ENCODE data around the gene CSKMT. TPM values are rescaled to one million over a fixed set of nuclear protein-coding genes. Genes with fewer than 3 reads are reported as not detected.

Gene CSKMT
- total RNA-seq, 3 donors from 2014 or later: 11.6 to 18.6 (median 13.3) TPM

GRCh38 chr11:62665599-62666258 lies 617 bp downstream of the CSKMT start:
- ATAC-seq: peak; percentile 53
- TF ChIP-seq CTCF (IDR thresholded peaks at IDR 0.05): no peak
- no peaks in the 10 kb centered on the region for H3K36me3 ChIP-seq (ENCODE audit: low read depth)
- H3K4me1 ChIP-seq (ENCODE audit: low read depth): peaks cover 32% of the 10 kb centered on the region
- DNase-seq: peak; percentile 63 to 81 (median 74)
- intact Hi-C loops (cut with DNase I, micrococcal nuclease): no loop called here
- no peaks in the 10 kb centered on the region for H3K9me3 ChIP-seq
- H3K4me3 ChIP-seq: peak overlapping the region; percentile 56

- Histone ChIP-seq H3K9me3 (no peaks in the 10 kb centered on the region), H3K4me1 (ENCODE audit: low read depth) (peaks cover 35% of the 10 kb centered on the region), H3K4me3 (peak overlapping the region; percentile 56), H3K36me3 (ENCODE audit: low read depth) (no peaks in the 10 kb centered on the region)
- no peak for DNase-seq
- intact Hi-C loops (cut with DNase I, micrococcal nuclease): no loop called here
- TF ChIP-seq CTCF (IDR thresholded peaks at IDR 0.05): no peak
- ATAC-seq: no peak
Observed at GRCh38 chr11:62666259-62666926, 1.3 kb downstream of the CSKMT start.

- Histone ChIP-seq H3K4me1 (ENCODE audit: low read depth) (peaks cover 36% of the 10 kb centered on the region), H3K9me3 (no peaks in the 10 kb centered on the region), H3K4me3 (no peak overlapping the region), H3K36me3 (ENCODE audit: low read depth) (no peaks in the 10 kb centered on the region)
- DNase-seq: no peak
- no peak for ATAC-seq
- intact Hi-C loops (cut with DNase I, micrococcal nuclease): no loop called here
- TF ChIP-seq CTCF (IDR thresholded peaks at IDR 0.05): no peak
Observed at GRCh38 chr11:62667460-62667859, 2.3 kb downstream of the CSKMT start.

GRCh38 chr11:62669420-62670161 lies 4.5 kb downstream of the CSKMT start:
- Histone ChIP-seq H3K36me3 (ENCODE audit: low read depth) (no peaks in the 10 kb centered on the region), H3K4me1 (ENCODE audit: low read depth) (peaks cover 39% of the 10 kb centered on the region), H3K4me3 (no peak overlapping the region), H3K9me3 (no peaks in the 10 kb centered on the region)
- DNase-seq (peak; percentile 55 to 60 (median 55)), ATAC-seq (peak; percentile 25)
- intact Hi-C loops (cut with DNase I, micrococcal nuclease): no loop called here
- no peak for TF ChIP-seq CTCF (IDR thresholded peaks at IDR 0.05)

- peak overlapping the region; percentile 77 for H3K4me3 ChIP-seq
- peaks cover 37% of the 10 kb centered on the region for H3K4me1 ChIP-seq (ENCODE audit: low read depth)
- no peak for TF ChIP-seq CTCF (IDR thresholded peaks at IDR 0.05)
- no peaks in the 10 kb centered on the region for H3K36me3 ChIP-seq (ENCODE audit: low read depth)
- DNase-seq (no peak), ATAC-seq (peak; percentile 26)
- H3K9me3 ChIP-seq: no peaks in the 10 kb centered on the region
- intact Hi-C loops (cut with DNase I, micrococcal nuclease): no loop called here
Observed at GRCh38 chr11:62671236-62671607, 6.1 kb downstream of the CSKMT start.
